Activated CD8-positive, alpha-beta memory T cell treated with anti-CD3 and anti-CD28 coated beads, Interleukin-2, amount 50 U/mL, for 48 hours (primary cell): ENCODE data around the gene CDH24.

ENCODE experiments used
- DNase-seq: peaks from one replicate; pipeline ENCODE4 v3.0.0-alpha.2; 2020

Gene CDH24

GRCh38 chr14:23090254-23090636, 32.9 kb upstream of the CDH24 start:
- no peak for DNase-seq

- no peak for DNase-seq
Measured at GRCh38 chr14:23089498-23090253, 32.4 kb upstream of the CDH24 start.

- peak; percentile 43 for DNase-seq
Measured at GRCh38 chr14:23086565-23086964, 29.2 kb upstream of the CDH24 start.

GRCh38 chr14:23085458-23085857, 28.1 kb upstream of the CDH24 start:
- peak; percentile 6 for DNase-seq

GRCh38 chr14:23080474-23080873, 23.2 kb upstream of the CDH24 start:
- no peak for DNase-seq

- no peak for DNase-seq
Measured at GRCh38 chr14:23079716-23080115, 22.4 kb upstream of the CDH24 start.

- no peak for DNase-seq
Measured at GRCh38 chr14:23078692-23079116, 21.4 kb upstream of the CDH24 start.

GRCh38 chr14:23077962-23078361, 20.6 kb upstream of the CDH24 start:
- no peak for DNase-seq

- no peak for DNase-seq
Measured at GRCh38 chr14:23076785-23077408, 19.6 kb upstream of the CDH24 start.

- DNase-seq: no peak
Measured at GRCh38 chr14:23074906-23075305, 17.6 kb upstream of the CDH24 start.

- DNase-seq: peak; percentile 29
Measured at GRCh38 chr14:23071921-23072539, 14.7 kb upstream of the CDH24 start.

- DNase-seq: peak; percentile 86
Measured at GRCh38 chr14:23071244-23071920, 14.1 kb upstream of the CDH24 start.

GRCh38 chr14:23070262-23071129, 13.2 kb upstream of the CDH24 start:
- DNase-seq: peak; percentile 50

- DNase-seq: peak; percentile 52
Measured at GRCh38 chr14:23069413-23069806, 12.1 kb upstream of the CDH24 start.

- DNase-seq: peak; percentile 75
Measured at GRCh38 chr14:23068789-23069412, 11.6 kb upstream of the CDH24 start.

- peak; percentile 46 for DNase-seq
Measured at GRCh38 chr14:23067847-23068788, 10.8 kb upstream of the CDH24 start.

- DNase-seq: peak; percentile 29
Measured at GRCh38 chr14:23066855-23067744, 9.8 kb upstream of the CDH24 start.

GRCh38 chr14:23066368-23066767, 9.0 kb upstream of the CDH24 start:
- DNase-seq: peak; percentile 35

- DNase-seq: peak; percentile 38
Measured at GRCh38 chr14:23063601-23064000, 6.3 kb upstream of the CDH24 start.

- no peak for DNase-seq
Measured at GRCh38 chr14:23062002-23062401, 4.7 kb upstream of the CDH24 start.
